K562 (cell line): ENCODE data around the gene EMC9. TPM values are rescaled to one million over a fixed set of nuclear protein-coding genes. Genes with fewer than 3 reads are reported as not detected.

ENCODE experiments used
- ARNT ChIP-seq, 2 experiments: fragments of 450-650 bp; IDR thresholded peaks; 2 replicates each; pipeline ENCODE4 v1.6.1; 2016; ENCODE audit warnings: mild to moderate bottlenecking in 1 of 2
- ATF1 ChIP-seq, 2 experiments: fragments of 450-650 bp in 1 of 2; IDR thresholded peaks; 2 replicates each; pipeline ENCODE4 v1.6.1; 2016; ENCODE audit warnings: missing compliant biosample characterization in 1 of 2, missing genetic modification characterization in 1 of 2
- CREB3L1 ChIP-seq: fragments of 450-650 bp; IDR thresholded peaks from 2 replicates; pipeline ENCODE4 v1.6.1; 2014; ENCODE audit warnings: low read depth, mild to moderate bottlenecking, moderate library complexity, borderline replicate concordance
- HNRNPK ChIP-seq: fragments of 200-400 bp; formaldehyde crosslinking; IDR thresholded peaks from one replicate; pipeline ENCODE4 v1.6.1; 2018; ENCODE audit warnings: mild to moderate bottlenecking, low read depth, low read length; ENCODE audit not compliant: poor library complexity, severe bottlenecking
- KDM5B ChIP-seq: fragments of 200-600 bp; sonication (generic); IDR thresholded peaks from 2 replicates; pipeline ENCODE4 v1.6.1; 2012; ENCODE audit warnings: low read depth, mild to moderate bottlenecking, moderate library complexity, low read length, control low read depth, inconsistent platforms; ENCODE audit not compliant: insufficient replicate concordance
- MCM7 ChIP-seq, 2 experiments: fragments of 450-650 bp; IDR thresholded peaks; 2 replicates each; pipeline ENCODE4 v1.6.1; 2016 to 2018
- MXI1 ChIP-seq: IDR thresholded peaks from 2 replicates; pipeline ENCODE4 v1.6.1; 2011; ENCODE audit warnings: low read depth, mild to moderate bottlenecking, improper control_type of control experiment, low read length
- NRF1 ChIP-seq, 2 experiments: fragments of 450-650 bp; IDR thresholded peaks in 1 of 2; conservative IDR thresholded peaks in 1 of 2; 2 replicates each; pipeline ENCODE4 v1.6.1; 2014; ENCODE audit warnings: mild to moderate bottlenecking in 2 of 2
- PKNOX1 ChIP-seq: fragments of 450-650 bp; IDR thresholded peaks from 2 replicates; pipeline ENCODE4 v1.6.1; 2016
- ZBTB5 ChIP-seq: fragments of 450-650 bp; IDR thresholded peaks from 2 replicates; pipeline ENCODE4 v1.6.1; 2017; ENCODE audit warnings: antibody characterized with exemption
- ZKSCAN3 ChIP-seq: fragments of 250-450 bp; sonication (Bioruptor Pico); IDR thresholded peaks from 2 replicates; pipeline ENCODE4 v1.4.0; 2020
- ZNF134 ChIP-seq: fragments of 250-450 bp; sonication (Bioruptor Pico); conservative IDR thresholded peaks from 2 replicates; pipeline ENCODE4 v1.4.0; 2020
- ZNF140 ChIP-seq: fragments of 250-450 bp; sonication (Bioruptor Pico); IDR thresholded peaks from 2 replicates; pipeline ENCODE4 v1.8.0; 2021; ENCODE audit warnings: moderate library complexity, mild to moderate bottlenecking, inconsistent platforms
- ZNF274 ChIP-seq: IDR thresholded peaks from 2 replicates; pipeline ENCODE4 v1.6.1; 2011; ENCODE audit warnings: low read depth, mild to moderate bottlenecking, low read length, moderate library complexity, borderline replicate concordance
- ZNF311 ChIP-seq: fragments of 250-450 bp; sonication (Bioruptor Pico); IDR thresholded peaks from 2 replicates; pipeline ENCODE4 v1.4.0; 2020; ENCODE audit warnings: mild to moderate bottlenecking, moderate library complexity
- ZNF584 ChIP-seq: fragments of 200-800 bp; sonication (Bioruptor generic); IDR thresholded peaks from 2 replicates; pipeline ENCODE4 v1.6.1; 2016; ENCODE audit warnings: low read depth, mild to moderate bottlenecking, missing genetic modification characterization, missing compliant biosample characterization
- ZNF609 ChIP-seq: sonication (generic); formaldehyde crosslinking; IDR thresholded peaks from 2 replicates; pipeline ENCODE4 v1.8.1; 2023; ENCODE audit warnings: missing genetic modification reagents, mild to moderate bottlenecking, borderline replicate concordance
- polyA plus RNA-seq, 8 experiments: library from polyadenylated mRNA; depleted of rRNA in 4 of 8; stranded (reverse) in 5 of 8; unstranded in 3 of 8; fragments of >200 nt; fragmentation: Nextera tagmentation in 2 of 8; fragmentation: Illumina TruSeq in 1 of 8; extraction: Ambion mirVana in 2 of 8; extraction: Trizol in 1 of 8; gene quantifications; 2 replicates each; pipeline versions ENCODE4 v1.2.1 to v1.2.3, GENCODE V29; 2011 to 2014; ENCODE audit warnings: inconsistent platforms in 1 of 8, missing spikeins in 1 of 8
- total RNA-seq, 7 experiments: library from RNA; depleted of rRNA in 6 of 7; stranded (reverse); fragments of >200 nt in 6 of 7; fragmentation: Illumina TruSeq in 2 of 7; extraction: Trizol in 2 of 7; gene quantifications; 2 replicates each; pipeline versions ENCODE4 v1.2.1 to v1.2.3, GENCODE V29; 2011 to 2021; ENCODE audit warnings: low replicate concordance in 1 of 7

EMC9 gene
- total and polyA plus RNA-seq, 9 of the 15 experiments (the other 6 are each of a cell fraction or from before 2014, with no cell fraction given): 3.1 to 13.2 (median 7.8) TPM

GRCh38 chr14:24113801-24114531 lies 27.4 kb downstream of the EMC9 start (continued):
- TF ChIP-seq KDM5B: peak; percentile 58
- TF ChIP-seq ZBTB5: no peak
- no peak for TF ChIP-seq PKNOX1
- TF ChIP-seq MCM7 (IDR thresholded peaks at IDR 0.05): no peak
- TF ChIP-seq ZNF140 (CRISPR knock-in tag): no peak
- no peak for TF ChIP-seq ZNF311 (CRISPR knock-in tag)
- TF ChIP-seq HNRNPK: no peak
- no peak for TF ChIP-seq ATF1 (CRISPR knock-in tag; IDR thresholded peaks at IDR 0.05)
- TF ChIP-seq ATF1 (tag; IDR thresholded peaks at IDR 0.05): no peak
- TF ChIP-seq MXI1: no peak
- TF ChIP-seq ZNF584 (CRISPR knock-in tag): no peak
- TF ChIP-seq ZKSCAN3 (CRISPR knock-in tag): no peak
- TF ChIP-seq NRF1 (conservative IDR thresholded peaks at IDR 0.05 in 1 of 2, IDR thresholded peaks at IDR 0.05 in 1 of 2): no peak
- no peak for TF ChIP-seq ZNF134
- peak; percentile 53; the same call in 1 of the 2 replicates for TF ChIP-seq CREB3L1
- no peak for TF ChIP-seq ZNF609 (CRISPR knock-in tag)
- peak in 1 of 2 experiments; percentile 66; a peak in 1 of 4 replicates for TF ChIP-seq ARNT (IDR thresholded peaks at IDR 0.05)
- TF ChIP-seq ZNF274: no peak
